ENCODE measurements around the gene NUDT7.

GRCh38 chr16:77715145-77715544 is 7.2 kb upstream of the NUDT7 start:
- TF ChIP-seq CTCF (conservative IDR thresholded peaks at IDR 0.05; ENCODE audit: low read depth, low read length), result no peak
- TF ChIP-seq EZH2 (IDR thresholded peaks at IDR 0.05; ENCODE audit: borderline replicate concordance, low read depth, low read length, poor library complexity, severe bottlenecking), result no peak

Data from A673 (cell line).